ENCODE measurements around the gene LAT.

The LAT gene

GRCh38 chr16:29011851-29012250, 27.0 kb downstream of the LAT start:
- DNase-seq (ENCODE audit: low spot score) = no peak
- POLR2A ChIA-PET (ENCODE audit: low non-redundant PET) = no interaction called here
- no peak overlapping the region for H3K27ac ChIP-seq
- CTCF ChIA-PET = no interaction called here
- no peak for TF ChIP-seq CTCF (conservative IDR thresholded peaks at IDR 0.05; ENCODE audit: low read depth)

DNA sequence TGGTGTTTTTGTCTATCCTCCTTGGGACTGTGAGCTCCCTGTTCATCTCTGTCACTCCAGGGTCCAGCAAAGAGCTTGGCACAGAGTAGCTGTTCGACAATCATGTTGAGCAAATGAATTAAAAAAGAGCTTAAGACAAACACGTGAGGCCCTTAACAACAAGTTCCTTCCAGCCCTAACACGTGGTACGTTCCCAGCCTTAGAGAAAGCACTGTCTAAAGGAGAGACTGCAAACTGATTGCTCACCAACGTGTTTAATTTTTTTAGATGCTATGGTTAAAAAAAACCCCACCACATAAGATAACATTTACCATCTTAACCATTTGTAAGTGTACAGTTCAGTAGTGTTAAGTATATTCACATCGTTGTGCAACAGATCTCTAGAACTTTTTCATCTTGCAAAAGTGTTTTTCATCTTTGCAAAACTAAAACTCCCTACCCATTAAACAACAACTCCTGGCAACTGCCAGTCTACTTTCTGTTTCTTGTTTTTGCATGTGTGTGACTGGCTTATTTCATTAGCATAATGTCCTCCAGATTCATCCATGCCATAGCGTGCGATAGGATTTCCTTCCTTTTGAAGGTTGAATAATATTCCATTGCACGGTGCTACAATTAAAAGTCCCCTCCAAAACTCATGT, 28.2 kb downstream of the LAT start:
- DNase-seq (ENCODE audit: low spot score) = no peak
- H3K27ac ChIP-seq = no peak overlapping the region
- CTCF ChIA-PET = interaction anchor here (0.5 kb wide), 1 partner anchor 52 kb away, joined by 3 read pairs; no protein-coding TSS in a partner anchor
- POLR2A ChIA-PET (ENCODE audit: low non-redundant PET) = no interaction called here
- no peak for TF ChIP-seq CTCF (conservative IDR thresholded peaks at IDR 0.05; ENCODE audit: low read depth)

- H3K27ac ChIP-seq = no peak overlapping the region
- no peak for TF ChIP-seq CTCF (conservative IDR thresholded peaks at IDR 0.05; ENCODE audit: low read depth)
- ChIA-PET POLR2A (ENCODE audit: low non-redundant PET) (no interaction called here), CTCF (no interaction called here)
- DNase-seq (ENCODE audit: low spot score) = no peak
Measured at GRCh38 chr16:29014561-29015069, 29.8 kb downstream of the LAT start.

- TF ChIP-seq CTCF (conservative IDR thresholded peaks at IDR 0.05; ENCODE audit: low read depth) = no peak
- no peak overlapping the region for H3K27ac ChIP-seq
- ChIA-PET POLR2A (ENCODE audit: low non-redundant PET) (no interaction called here), CTCF (no interaction called here)
- no peak for DNase-seq (ENCODE audit: low spot score)
Measured at GRCh38 chr16:29022196-29022595, 37.3 kb downstream of the LAT start.

DNA sequence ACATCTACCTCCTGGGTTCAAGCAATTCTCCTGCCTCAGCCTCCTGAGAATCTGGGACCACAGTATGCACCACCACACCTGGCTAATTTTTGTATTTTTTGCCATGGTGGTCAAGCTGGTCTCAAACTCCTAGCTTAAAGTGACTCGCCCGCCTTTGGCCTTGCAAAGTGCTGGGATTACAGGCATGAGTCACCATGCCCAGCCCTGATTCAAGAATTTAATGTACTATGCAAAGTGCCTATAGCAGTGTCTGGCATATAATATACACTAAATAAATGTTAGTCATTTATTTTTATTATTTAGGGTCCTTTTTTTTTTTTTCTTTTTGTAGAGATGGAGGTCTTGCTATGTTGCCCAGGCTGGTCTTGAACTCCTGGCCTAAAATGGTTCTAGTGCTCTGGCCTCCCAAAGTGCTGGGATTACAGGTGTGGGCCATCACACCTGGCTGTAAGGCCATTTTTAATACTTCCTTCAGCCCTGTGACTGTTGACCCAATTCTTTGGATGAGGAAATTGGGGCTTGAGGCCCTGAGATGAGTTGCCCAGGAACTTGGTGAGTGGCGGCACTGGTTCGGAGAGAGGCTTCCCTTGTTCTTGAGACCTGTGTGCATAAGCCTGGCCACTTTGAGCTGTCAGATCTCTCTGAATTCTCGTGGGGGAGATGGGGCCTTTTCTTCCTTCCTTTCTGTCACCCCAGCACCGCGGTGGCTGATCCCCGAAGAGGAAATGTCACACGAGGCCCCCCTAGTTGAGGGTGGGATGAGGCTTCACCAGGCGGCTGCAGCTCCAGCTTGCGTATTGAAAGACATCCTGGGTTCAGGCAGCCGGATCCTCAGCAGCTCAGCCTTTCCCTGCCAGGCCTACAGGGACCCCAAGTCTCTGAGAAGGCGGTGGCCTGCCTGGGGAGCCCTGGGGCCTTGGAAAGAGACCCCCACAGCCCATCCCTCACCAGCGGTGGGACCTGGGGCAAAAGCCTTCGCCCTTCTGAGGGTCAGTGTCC, 38.7 kb downstream of the LAT start:
- H3K27ac ChIP-seq = no peak overlapping the region
- ChIA-PET CTCF (no interaction called here), POLR2A (ENCODE audit: low non-redundant PET) (no interaction called here)
- no peak for TF ChIP-seq CTCF (conservative IDR thresholded peaks at IDR 0.05; ENCODE audit: low read depth)
- DNase-seq (ENCODE audit: low spot score) = no peak

- TF ChIP-seq CTCF (conservative IDR thresholded peaks at IDR 0.05; ENCODE audit: low read depth) = no peak
- ChIA-PET CTCF (no interaction called here), POLR2A (ENCODE audit: low non-redundant PET) (no interaction called here)
- no peak overlapping the region for H3K27ac ChIP-seq
- DNase-seq (ENCODE audit: low spot score) = no peak
Measured at GRCh38 chr16:29024278-29024677, 39.4 kb downstream of the LAT start.

Measured in RWPE1 (cell line).